ENCODE measurements around the gene CDRT15L2.
"Not testable (repeated sequence)": the region's sequence is repeated elsewhere in the genome, so short reads cannot be mapped to it uniquely, and the experiment has no call there.

- not testable (repeated sequence) for TF ChIP-seq CBFB (CRISPR knock-in tag; IDR thresholded peaks at IDR 0.05); SOX6 (IDR thresholded peaks at IDR 0.05); TBL1XR1 (IDR thresholded peaks at IDR 0.05; ENCODE audit: low read length in 2 of 2); KAT8 (IDR thresholded peaks at IDR 0.05; ENCODE audit: low read depth); ZBTB33 (CRISPR knock-in tag; IDR thresholded peaks at IDR 0.05); SIN3B (IDR thresholded peaks at IDR 0.05; ENCODE audit: low read depth); KLF6 (CRISPR knock-in tag; IDR thresholded peaks at IDR 0.05; ENCODE audit: borderline replicate concordance)
Measured at GRCh38 chr17:20591040-20591439, 11.5 kb downstream of the CDRT15L2 start.
